T-cell (primary cell): ENCODE results near the gene RIPOR1. TPM values are rescaled to one million over a fixed set of nuclear protein-coding genes. Genes with fewer than 3 reads are reported as not detected.

Source experiments
- ATAC-seq, 4 experiments: fragments of 200-7000 bp in 3 of 4; fragments of 150-1000 bp in 1 of 4; cut with Tn5 transposase; replicated peaks in 1 of 4; 1 replicate in 3 of 4; 2 replicates in 1 of 4; pipeline ENCODE4 v1.10.0; 2021; ENCODE audit warnings: moderate library complexity in 3 of 4, mild to moderate bottlenecking in 2 of 4, moderate number of reproducible peaks in 1 of 4
- CTCF ChIA-PET, 2 donors: fragments of 300-600 bp; sonication (Branson Sonifier 250); formaldehyde crosslinking; loops; one replicate each; lab custom pipeline; 2022; ENCODE audit warnings: antibody characterized with exemption in 2 of 2; lab: Charles Lee
- POLR2A ChIA-PET, 2 donors: fragments of 300-600 bp; sonication (Branson Sonifier 250); formaldehyde crosslinking; loops; one replicate each; lab custom pipeline; 2022; ENCODE audit warnings: antibody characterized with exemption in 2 of 2; lab: Charles Lee
- DNase-seq, 35 experiments: peaks; one replicate each; pipeline versions ENCODE4 v3.0.0 to v3.0.0-alpha.2; 2013 to 2023
- H3K27ac ChIP-seq: one replicate; pipeline ENCODE4 v1.5.1; 2013; ENCODE audit warnings: low read length
- H3K27me3 ChIP-seq, 2 experiments: replicated peaks in 1 of 2; 1 replicate in 1 of 2; 2 replicates in 1 of 2; pipeline versions ENCODE4 v1.6.1 to v1.7.0; 2013; ENCODE audit warnings: low read length in 1 of 2, mixed read lengths in 1 of 2; ENCODE audit not compliant: control insufficient read depth in 2 of 2, insufficient read depth in 2 of 2; ENCODE audit errors: extremely low read depth in 1 of 2
- H3K36me3 ChIP-seq, 2 donors: 1 replicate in 1 of 2; 2 replicates in 1 of 2; pipeline versions ENCODE4 v1.6.1 to v1.7.0; 2013; ENCODE audit warnings: low read length in 1 of 2; ENCODE audit not compliant: control insufficient read depth in 2 of 2, insufficient read depth in 1 of 2; ENCODE audit errors: extremely low read depth in 1 of 2
- H3K4me1 ChIP-seq, 2 experiments: 1 replicate in 1 of 2; 2 replicates in 1 of 2; pipeline versions ENCODE4 v1.6.1 to v1.7.0; 2013; ENCODE audit warnings: low read length in 2 of 2, mixed read lengths in 1 of 2; ENCODE audit not compliant: insufficient read depth in 2 of 2, control insufficient read depth in 1 of 2; ENCODE audit errors: extremely low read depth in 1 of 2
- H3K4me3 ChIP-seq, 2 donors: 1 replicate in 1 of 2; 2 replicates in 1 of 2; pipeline versions ENCODE4 v1.5.1 to v1.7.0; 2013; ENCODE audit warnings: mild to moderate bottlenecking in 2 of 2, low read length in 1 of 2, moderate library complexity in 1 of 2; ENCODE audit not compliant: control insufficient read depth in 1 of 2; ENCODE audit errors: extremely low read depth in 1 of 2
- H3K9me3 ChIP-seq: 2 replicates; pipeline ENCODE4 v1.7.0; 2013
- H3K27ac Mint-ChIP-seq, 2 donors: one replicate each; pipeline ENCODE4 v1.8.0; 2020 to 2021; ENCODE audit warnings: mild to moderate bottlenecking in 2 of 2, mixed read lengths in 2 of 2
- H3K27me3 Mint-ChIP-seq, 2 donors: one replicate each; pipeline ENCODE4 v1.8.0; 2021 to 2022; ENCODE audit warnings: mixed read lengths in 2 of 2
- H3K36me3 Mint-ChIP-seq: one replicate; pipeline ENCODE4 v1.8.0; 2021; ENCODE audit warnings: mixed read lengths
- H3K4me1 Mint-ChIP-seq, 3 donors: one replicate each; pipeline ENCODE4 v1.8.0; 2020 to 2022; ENCODE audit warnings: mixed read lengths in 3 of 3, mild to moderate bottlenecking in 1 of 3
- H3K4me3 Mint-ChIP-seq, 3 donors: one replicate each; pipeline ENCODE4 v1.8.0; 2020 to 2022; ENCODE audit warnings: mild to moderate bottlenecking in 3 of 3, mixed read lengths in 3 of 3, moderate library complexity in 3 of 3
- H3K9me3 Mint-ChIP-seq, 3 donors: one replicate each; pipeline ENCODE4 v1.8.0; 2020 to 2022; ENCODE audit warnings: mixed read lengths in 3 of 3
- WGBS: methylation state at CpG from one replicate; pipeline ENCODE4 v1.1.5; 2013; ENCODE audit warnings: missing lambda C conversion rate; ENCODE audit not compliant: insufficient coverage; 5-methylcytosine and 5-hydroxymethylcytosine counted together
- total RNA-seq, 35 experiments: library from RNA in 6 of 35; stranded (reverse) in 6 of 35; fragments of 120-200 nt in 1 of 35; gene quantifications; one replicate each; pipeline versions ENCODE4 v1.2.1 to v1.2.4 and lab custom pipeline; 2013 to 2026

RIPOR1 gene
- total RNA-seq, 5 donors from 2014 or later (not counting 1 experiment from before 2014, with no cell fraction given), result 33.9 to 60.7 (median 52.4) TPM

DNA sequence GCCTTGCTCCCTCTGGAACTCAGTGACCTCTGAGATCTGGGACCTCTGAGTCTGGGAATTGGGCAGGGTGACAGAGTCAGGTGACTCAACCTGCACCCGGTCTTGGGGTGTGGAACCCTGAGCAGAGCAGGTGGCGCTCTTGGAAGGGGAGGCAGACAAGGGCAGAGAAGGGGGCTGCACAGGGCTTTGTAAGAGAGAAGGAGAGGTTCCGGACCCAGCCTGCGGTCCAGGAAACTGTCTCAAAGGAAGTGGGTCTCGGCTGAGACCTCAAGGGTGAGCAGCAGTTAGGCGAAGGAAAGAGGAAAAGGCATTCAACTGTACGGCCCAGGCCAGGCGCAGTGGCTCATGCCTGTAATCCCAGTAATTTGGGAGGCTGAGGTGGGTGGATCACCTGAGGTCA, 10.0 kb upstream of the RIPOR1 start:
- Histone ChIP-seq H3K27me3 (no peaks in the 10 kb centered on the region), H3K4me3 (no peak overlapping the region), H3K36me3 (no peaks in the 10 kb centered on the region), H3K27ac (peak overlapping the region; percentile 5), H3K4me1 (peaks cover 0 to 48% of the 10 kb centered on the region in 2 experiments), H3K9me3 (no peaks in the 10 kb centered on the region)
- Mint-ChIP-seq H3K9me3 (no peaks in the 10 kb centered on the region), H3K36me3 (no peaks in the 10 kb centered on the region), H3K27me3 (no peaks in the 10 kb centered on the region), H3K4me1 (peaks cover 23 to 46% (median 44%) of the 10 kb centered on the region in 3 donors), H3K4me3 (peak overlapping the region in 1 of 3 donors; percentile 61), H3K27ac (peak overlapping the region in 1 of 2 donors; percentile 72)
- ChIA-PET POLR2A (no interaction called here), CTCF (interaction anchor here in 1 of 2 donors (0.5 kb wide), 1 partner anchor 1622 kb away, joined by 3 read pairs; no protein-coding TSS in a partner anchor)
- no peak for ATAC-seq
- DNase-seq, result no peak
- WGBS, result 44% methylated on average over 8 of the region's 8 CpGs

DNA sequence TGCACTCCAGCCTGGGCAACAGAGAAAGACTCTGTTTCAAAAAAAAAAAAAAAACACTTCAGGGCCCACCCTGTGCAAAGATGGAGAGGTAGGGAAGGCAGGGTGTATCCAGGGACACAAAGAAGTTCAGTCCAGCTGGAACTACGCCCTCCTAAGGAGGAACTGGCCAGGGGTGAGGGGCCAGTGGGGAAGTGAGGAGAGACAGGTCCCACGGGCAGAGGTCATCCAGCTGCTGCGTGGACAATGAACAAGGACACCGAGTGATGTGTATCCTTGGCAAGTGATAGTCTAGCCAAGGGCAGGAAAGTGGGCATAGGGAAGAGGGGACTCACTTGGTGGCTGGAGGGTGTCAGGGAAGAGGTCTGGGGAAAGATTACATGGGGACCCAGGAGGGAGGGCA, 9.4 kb upstream of the RIPOR1 start:
- no peaks in the 10 kb centered on the region for H3K9me3 ChIP-seq
- H3K27ac ChIP-seq, result no peak overlapping the region
- Mint-ChIP-seq H3K27ac (peak overlapping the region in 1 of 2 donors; percentile 30), H3K9me3 (no peaks in the 10 kb centered on the region), H3K36me3 (no peaks in the 10 kb centered on the region), H3K4me1 (peaks cover 23 to 45% (median 44%) of the 10 kb centered on the region in 3 donors), H3K4me3 (peak overlapping the region in 1 of 3 donors; percentile 61), H3K27me3 (no peaks in the 10 kb centered on the region)
- H3K4me3 ChIP-seq, result no peak overlapping the region
- ChIA-PET POLR2A (no interaction called here), CTCF (interaction anchor here in 1 of 2 donors (0.5 to 0.7 kb wide), 2 partner anchors 110 to 1621 kb away, joined by 3 to 8 read pairs; no protein-coding TSS in a partner anchor)
- ATAC-seq, result no peak
- H3K27me3 ChIP-seq, result no peaks in the 10 kb centered on the region
- H3K36me3 ChIP-seq, result no peaks in the 10 kb centered on the region
- DNase-seq, result no peak
- WGBS, result 86% methylated on average over 4 of the region's 4 CpGs
- H3K4me1 ChIP-seq, result peaks cover 0 to 43% of the 10 kb centered on the region in 2 experiments

DNA sequence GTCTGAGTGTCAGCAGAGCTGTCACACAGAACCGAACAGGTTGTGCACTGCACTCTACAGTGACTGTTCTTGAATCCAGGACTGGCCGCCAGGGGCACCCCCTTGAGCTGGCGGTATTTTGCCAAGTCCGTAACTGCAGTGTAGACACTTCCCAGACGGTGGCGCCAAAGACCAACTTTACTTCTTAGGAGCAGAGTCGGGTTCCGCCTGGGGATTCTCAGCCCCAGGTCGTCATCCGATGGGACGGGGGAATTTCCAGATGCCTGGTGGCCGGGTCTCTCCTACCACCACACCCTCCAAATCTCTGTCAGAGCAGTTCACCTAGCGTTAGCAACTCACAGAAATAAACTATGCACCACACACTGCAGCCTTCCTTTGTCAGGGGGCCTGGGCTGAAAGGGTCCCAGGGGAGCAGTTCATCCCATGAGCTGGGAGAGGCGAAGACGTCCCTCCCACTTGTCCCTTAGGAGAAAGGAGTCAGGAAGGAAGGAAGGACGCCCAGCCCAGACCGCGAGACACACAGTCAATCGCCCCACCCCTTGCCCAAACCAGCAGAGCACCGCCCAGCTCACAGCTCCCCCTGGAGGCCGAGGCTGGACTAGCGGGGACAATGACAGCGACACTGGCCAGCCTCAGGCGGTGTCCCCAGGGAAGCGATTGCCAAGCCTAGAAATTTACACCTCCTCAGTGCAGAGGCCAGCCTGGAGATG, 7.4 kb upstream of the RIPOR1 start:
- Histone ChIP-seq H3K9me3 (no peaks in the 10 kb centered on the region), H3K27me3 (no peaks in the 10 kb centered on the region), H3K4me3 (peak overlapping the region; percentile 64), H3K36me3 (no peaks in the 10 kb centered on the region), H3K4me1 (peaks cover 0 to 37% of the 10 kb centered on the region in 2 experiments), H3K27ac (peak overlapping the region; percentile 97)
- peaks cover 18 to 37% (median 35%) of the 10 kb centered on the region in 3 donors for H3K4me1 Mint-ChIP-seq
- H3K9me3 Mint-ChIP-seq, result no peaks in the 10 kb centered on the region
- H3K27me3 Mint-ChIP-seq, result no peaks in the 10 kb centered on the region
- ATAC-seq (peak; percentile 86 to 94 (median 90)), DNase-seq (peak; percentile 85 to 99 (median 95))
- WGBS, result 0% methylated on average over 17 of the region's 25 CpGs
- no peaks in the 10 kb centered on the region for H3K36me3 Mint-ChIP-seq
- H3K4me3 Mint-ChIP-seq, result peak overlapping the region; percentile 86 to 96 (median 86)
- ChIA-PET POLR2A (interaction anchor here in 1 of 2 donors (0.6 to 1.1 kb wide), 3 partner anchors 41 to 323 kb away, joined by 3 to 6 read pairs (median 3); no protein-coding TSS in a partner anchor), CTCF (interaction anchor here (0.5 to 2.7 kb wide), 57 partner anchors 8 to 768 kb away, joined by 3 to 29 read pairs (median 4); partner anchors contain the start of genes ACD (in 2 of the 2), CARMIL2 (in 2 of the 2), ATP6V0D1 (in 1 of the 2) and C16orf86 (in 1 of the 2))
- peak overlapping the region; percentile 95 to 96 for H3K27ac Mint-ChIP-seq

DNA sequence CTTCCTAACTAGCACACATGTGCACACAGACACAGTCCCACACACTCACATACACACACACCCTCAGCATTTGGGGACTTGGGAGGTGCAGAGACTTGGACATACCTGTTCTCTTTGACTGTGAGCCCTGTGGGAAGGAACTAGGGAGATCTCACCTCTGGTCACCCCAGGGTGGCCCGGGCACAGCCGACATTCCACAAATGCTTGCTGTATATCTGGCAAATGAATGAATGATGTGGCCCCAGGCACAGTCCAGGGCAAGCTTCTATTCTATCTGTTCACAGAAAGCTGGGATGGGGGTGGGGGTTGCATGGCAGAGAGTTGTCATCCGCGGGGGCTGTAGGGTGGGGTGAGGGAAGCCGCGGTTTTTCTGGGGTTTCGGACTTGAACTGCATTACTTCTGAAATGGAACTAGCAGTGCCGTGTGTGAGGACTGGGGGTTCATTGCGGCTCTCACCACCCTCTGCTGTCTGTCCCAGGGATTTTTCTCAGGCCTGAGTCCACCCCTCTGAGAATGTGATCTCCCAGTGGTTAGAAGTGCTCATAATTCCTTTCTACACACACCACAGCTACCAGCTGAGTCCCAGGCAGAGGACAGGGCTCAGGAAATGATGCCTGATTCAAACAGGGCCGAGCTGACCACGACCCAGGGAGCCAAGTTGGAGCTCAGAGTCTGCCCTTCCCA, 3.3 kb upstream of the RIPOR1 start:
- POLR2A ChIA-PET, result interaction anchor here in 1 of 2 donors (0.6 kb wide), 1 partner anchor 144 kb away, joined by 4 read pairs; no protein-coding TSS in a partner anchor

DNA sequence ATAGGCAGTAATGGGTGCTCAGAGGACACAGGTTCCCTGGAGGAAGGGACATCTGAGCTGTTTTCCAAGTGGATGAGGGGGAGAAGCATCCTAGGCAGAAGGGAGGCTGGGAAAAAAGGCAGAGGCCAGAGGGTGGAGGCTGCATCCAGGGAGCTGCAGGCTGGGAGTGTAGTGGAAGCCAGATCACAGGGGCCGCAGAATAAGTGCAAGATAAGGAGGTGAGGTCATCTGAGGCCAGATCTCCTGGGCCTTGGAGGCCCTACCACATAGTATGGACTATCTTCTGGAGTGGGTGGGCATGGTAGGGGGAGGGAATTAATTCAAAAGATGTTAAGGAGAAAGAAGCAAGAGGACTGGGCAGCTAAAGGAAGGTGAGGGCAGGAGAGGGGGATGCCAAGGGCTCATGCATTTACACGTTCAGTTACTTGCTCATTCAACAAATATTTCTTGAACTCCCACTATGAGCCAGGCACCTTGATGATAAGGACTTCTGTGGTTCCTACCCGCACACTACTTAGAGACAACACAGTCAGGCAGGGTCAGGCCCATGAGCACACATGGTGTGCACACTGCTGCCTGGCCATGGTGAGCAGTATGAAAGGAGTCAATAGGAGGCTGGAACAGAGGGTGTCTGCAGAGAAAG, 2.4 kb upstream of the RIPOR1 start:
- H3K36me3 ChIP-seq, result no peaks in the 10 kb centered on the region
- Mint-ChIP-seq H3K9me3 (no peaks in the 10 kb centered on the region), H3K27ac (no peak overlapping the region), H3K4me1 (peaks cover 21 to 26% (median 25%) of the 10 kb centered on the region in 3 donors), H3K27me3 (peaks cover 10 to 14% of the 10 kb centered on the region in 2 donors), H3K4me3 (peak overlapping the region; percentile 28 to 80 (median 39)), H3K36me3 (no peaks in the 10 kb centered on the region)
- peaks cover 8 to 39% of the 10 kb centered on the region in 2 experiments for H3K4me1 ChIP-seq
- H3K27ac ChIP-seq, result no peak overlapping the region
- H3K4me3 ChIP-seq, result no peak overlapping the region
- POLR2A ChIA-PET, result no interaction called here
- peaks cover 0 to 29% of the 10 kb centered on the region in 2 experiments for H3K27me3 ChIP-seq
- DNase-seq (no peak), ATAC-seq (no peak)
- no peaks in the 10 kb centered on the region for H3K9me3 ChIP-seq
- WGBS, result 88% methylated on average over 1 of the region's 3 CpGs
- CTCF ChIA-PET, result interaction anchor here (0.6 to 1.0 kb wide), 3 partner anchors 12 to 644 kb away, joined by 3 to 4 read pairs (median 4); no protein-coding TSS in a partner anchor

More for the DNA sequence above, 3.3 kb upstream of the RIPOR1 start:
- Histone ChIP-seq H3K27ac (no peak overlapping the region), H3K4me3 (no peak overlapping the region), H3K27me3 (peaks cover 0 to 20% of the 10 kb centered on the region in 2 experiments), H3K4me1 (peaks cover 6 to 35% of the 10 kb centered on the region in 2 experiments), H3K9me3 (no peaks in the 10 kb centered on the region), H3K36me3 (no peaks in the 10 kb centered on the region)
- no peak overlapping the region for H3K4me3 Mint-ChIP-seq
- DNase-seq (no peak), ATAC-seq (no peak)
- H3K4me1 Mint-ChIP-seq, result peaks cover 20 to 24% (median 23%) of the 10 kb centered on the region in 3 donors
- no peak overlapping the region for H3K27ac Mint-ChIP-seq
- CTCF ChIA-PET, result interaction anchor here (0.6 to 1.0 kb wide), 3 partner anchors 12 to 89 kb away, joined by 3 to 4 read pairs (median 4); no protein-coding TSS in a partner anchor
- peaks cover 4 to 5% of the 10 kb centered on the region in 2 donors for H3K27me3 Mint-ChIP-seq
- no peaks in the 10 kb centered on the region for H3K36me3 Mint-ChIP-seq
- no peaks in the 10 kb centered on the region for H3K9me3 Mint-ChIP-seq
- WGBS, result 85% methylated on average over 9 of the region's 11 CpGs
